ENCODE results near the gene MACROD2.

Gene MACROD2

DNA sequence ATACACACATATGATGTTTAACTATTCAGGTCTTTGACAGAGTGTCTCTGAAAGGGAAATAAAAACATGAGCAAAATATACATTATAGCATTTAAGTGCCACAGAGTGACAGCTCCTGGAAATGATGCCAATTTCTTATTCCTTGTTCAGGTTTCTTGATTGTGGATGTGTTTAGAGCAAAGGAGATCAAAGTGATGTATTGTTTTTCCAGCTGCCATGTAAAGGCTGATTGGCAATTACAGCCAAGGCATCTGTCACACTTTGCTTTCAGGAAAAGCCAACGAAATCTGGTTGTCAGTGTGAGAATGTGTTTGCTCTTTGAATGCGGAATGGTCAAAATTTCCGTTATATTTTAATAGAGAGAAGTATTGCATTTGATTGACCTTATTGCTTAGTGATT lies 689.9 kb downstream of the MACROD2 start:
- no peak for DNase-seq

DNA sequence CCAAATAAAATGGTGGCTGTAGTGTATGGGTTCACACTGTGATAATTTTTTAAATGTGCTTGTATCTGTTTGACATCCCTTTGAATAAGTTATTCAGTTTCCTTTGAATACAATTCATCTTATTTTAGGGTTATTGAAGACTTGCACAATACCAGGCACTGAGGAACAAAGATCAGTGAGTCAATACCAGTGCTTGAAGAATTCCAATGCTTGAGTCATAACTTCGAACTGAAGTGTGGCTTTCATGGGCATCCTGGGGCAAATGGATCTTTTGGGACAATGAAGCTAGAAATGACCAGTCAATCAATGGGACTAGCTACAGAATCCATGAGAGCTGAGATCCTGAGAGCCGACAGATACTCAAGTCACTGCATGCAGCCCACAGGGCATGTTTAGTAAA lies 692.0 kb downstream of the MACROD2 start:
- DNase-seq: no peak

DNA sequence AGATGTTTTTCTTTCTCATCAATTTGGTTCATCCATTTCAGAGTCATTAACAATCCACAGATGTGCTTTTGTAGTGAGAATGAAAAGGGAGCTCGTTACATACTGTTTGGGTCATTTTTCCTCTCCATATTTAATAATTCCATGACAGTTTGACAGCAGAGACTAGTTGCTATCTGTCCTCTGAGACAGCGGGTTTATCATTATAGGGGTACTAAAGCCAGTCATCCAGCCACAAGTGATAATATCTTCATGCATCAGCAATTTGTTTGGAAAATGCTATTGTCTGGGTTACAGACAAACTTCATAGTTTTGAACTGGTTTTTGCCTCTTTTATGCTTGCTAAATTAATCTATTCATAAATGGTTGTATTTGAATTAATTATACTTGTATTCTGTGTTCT lies 692.7 kb downstream of the MACROD2 start:
- no peak for DNase-seq

DNA sequence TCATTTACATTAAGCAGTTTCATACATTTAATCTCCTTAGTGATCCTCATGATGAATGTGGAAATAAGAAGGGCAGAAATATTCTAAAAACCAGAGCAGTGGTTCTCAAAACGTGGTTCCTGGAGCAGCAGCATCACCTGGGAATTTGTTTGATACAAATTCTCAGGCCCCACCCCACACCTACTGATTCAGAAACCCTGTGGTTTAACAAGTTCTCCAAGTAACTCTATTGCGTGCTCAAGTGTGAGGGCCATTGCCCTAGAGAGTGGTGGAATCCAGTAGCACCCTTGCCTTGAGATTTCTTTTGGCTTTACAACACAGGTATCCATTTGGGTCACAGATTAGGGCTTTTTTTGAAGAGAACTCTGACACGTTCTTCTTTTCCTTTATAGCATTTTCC lies 696.7 kb downstream of the MACROD2 start:
- no peak for DNase-seq

DNA sequence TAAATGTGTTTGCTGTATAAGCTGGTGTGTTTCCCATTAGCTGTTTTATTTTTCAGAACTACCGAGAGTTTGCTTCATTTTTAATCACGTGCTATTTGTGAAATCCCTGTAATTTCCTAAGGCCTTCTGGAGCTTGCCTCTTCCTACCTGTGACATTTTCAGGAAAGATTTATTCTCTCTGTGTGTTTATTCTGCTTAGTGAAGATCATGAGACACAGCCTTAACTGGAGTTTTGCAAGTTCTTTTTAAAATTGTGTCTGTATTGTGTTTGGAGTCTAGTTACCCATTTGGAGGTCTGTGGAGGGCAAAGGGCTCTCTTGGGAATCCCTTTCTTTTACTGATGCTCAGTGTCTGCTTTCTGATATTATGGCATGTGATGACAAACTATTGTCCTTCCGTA lies 701.2 kb downstream of the MACROD2 start:
- no peak for DNase-seq

DNA sequence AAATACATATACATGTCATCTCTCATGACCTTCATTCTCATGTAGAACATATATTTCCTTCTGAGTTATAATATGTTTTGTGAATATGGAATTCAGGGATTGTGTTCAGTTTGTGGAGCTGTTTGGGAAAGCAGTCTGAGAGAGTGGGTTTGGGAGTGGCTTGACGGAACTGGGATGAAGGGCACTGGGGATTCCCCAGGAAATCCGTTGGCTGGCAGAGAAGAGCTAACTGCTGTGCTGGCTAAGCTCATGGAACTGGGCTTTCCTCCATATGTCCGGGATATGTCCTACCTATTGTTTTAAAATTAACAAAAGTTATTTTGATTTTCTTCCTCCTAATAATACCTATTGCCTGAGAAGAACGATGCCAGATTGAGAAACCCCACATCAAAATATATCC lies 701.6 kb downstream of the MACROD2 start:
- no peak for DNase-seq

DNA sequence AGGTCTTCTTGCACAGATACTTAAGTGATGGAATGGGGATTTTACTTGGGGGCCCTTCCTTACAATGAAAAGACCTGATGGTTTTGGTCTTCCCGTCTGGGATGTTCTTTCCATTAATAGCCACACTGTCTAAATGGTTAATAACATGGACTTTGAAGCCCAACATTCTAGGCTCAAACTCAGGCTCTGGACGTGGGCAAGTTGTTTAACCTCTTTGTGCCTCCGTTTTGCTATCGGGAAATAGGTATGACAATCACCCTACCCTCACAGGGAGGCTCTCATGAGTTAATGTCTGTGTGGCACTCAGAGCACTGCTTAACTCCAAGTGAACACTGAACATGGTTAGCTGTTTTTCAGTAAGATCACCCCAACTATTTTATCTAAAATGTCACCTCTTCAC lies 702.8 kb downstream of the MACROD2 start:
- DNase-seq: no peak

DNA sequence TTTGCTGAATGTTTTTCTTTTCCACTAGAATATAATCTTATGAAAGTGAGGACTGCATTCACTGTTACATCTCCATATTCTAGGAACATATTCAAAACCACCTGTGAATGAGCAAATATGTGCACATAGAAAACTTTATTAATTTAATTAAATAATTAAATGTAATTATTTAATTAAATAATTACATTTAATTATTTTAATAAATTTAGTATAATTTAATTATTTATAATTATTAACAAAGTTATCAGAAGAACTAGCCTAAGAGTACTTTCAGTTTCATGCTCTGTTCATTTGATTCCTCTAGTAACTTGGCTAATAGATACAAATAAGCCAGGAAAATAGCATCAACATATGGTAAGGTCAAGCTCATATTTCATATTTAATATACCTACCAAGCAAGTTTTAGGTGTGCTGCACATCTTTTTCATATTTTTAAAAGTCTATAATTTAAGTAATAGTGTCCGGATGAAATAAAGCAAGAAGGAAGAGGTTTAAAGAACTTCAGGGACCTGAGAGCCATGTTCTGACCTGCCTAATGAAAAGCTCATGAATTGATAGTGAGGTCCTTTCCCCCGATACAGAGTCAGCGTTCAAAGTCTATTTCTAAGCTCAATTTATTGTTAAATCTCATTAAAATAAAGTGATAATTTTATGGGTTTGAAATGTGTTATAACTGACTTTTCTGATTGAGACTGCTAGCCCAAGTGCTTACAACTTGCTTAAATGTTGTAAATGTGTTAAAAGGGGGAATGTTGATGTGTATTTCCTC lies 703.5 kb downstream of the MACROD2 start:
- no peak for DNase-seq

DNA sequence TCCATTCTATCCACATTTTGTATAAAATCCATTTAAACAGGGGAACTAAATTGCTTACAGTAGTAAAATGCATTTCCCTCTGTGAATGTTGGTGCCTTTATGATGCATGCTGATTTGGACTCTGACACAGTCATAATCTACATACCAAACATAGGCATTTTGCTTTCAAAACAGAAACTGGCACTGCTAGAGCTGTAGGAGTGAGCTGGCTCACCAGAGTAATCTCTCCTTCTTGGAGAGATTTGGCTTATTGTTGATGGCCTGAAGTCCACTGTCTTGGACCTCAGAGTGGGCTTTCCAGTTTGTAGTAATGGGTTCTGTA lies 705.3 kb downstream of the MACROD2 start:
- DNase-seq: no peak

DNA sequence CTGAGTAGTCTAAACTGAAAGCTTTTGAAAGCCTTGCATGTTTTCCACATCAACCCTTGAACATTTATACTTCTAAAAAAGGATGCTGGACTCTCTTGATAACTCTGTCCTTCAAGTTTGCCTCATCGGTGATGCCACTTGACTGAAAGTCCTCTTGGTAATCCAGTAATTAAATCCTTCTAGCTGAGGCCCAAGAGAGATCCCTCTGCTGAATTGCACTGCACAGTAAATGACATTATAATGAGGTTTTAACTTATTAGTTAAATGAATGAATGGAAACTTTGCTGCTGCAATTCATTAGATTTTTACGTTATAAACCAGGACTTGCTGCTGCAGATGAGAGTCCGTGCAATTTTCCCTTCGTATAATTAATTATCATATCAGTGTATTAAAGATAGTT lies 706.0 kb downstream of the MACROD2 start:
- no peak for DNase-seq

DNA sequence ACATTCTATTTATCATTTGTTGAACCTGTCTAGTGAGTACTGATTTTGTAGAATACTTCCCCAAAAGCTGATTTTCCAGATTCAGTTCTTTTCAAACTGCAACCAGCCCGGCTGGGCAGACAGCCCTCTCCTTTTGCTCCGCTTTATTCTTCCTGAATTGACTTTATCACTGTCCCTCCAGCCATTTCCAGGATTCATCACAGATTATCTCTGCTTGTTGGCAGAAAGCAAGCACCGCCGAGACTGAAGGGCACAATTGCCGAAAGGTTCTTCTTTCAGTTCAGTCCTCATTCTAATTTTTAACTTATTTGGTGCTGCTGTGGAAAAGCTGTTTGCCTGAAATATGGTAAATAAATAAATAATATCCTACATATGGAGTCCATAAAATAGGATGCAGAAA lies 711.2 kb downstream of the MACROD2 start:
- no peak for DNase-seq

DNA sequence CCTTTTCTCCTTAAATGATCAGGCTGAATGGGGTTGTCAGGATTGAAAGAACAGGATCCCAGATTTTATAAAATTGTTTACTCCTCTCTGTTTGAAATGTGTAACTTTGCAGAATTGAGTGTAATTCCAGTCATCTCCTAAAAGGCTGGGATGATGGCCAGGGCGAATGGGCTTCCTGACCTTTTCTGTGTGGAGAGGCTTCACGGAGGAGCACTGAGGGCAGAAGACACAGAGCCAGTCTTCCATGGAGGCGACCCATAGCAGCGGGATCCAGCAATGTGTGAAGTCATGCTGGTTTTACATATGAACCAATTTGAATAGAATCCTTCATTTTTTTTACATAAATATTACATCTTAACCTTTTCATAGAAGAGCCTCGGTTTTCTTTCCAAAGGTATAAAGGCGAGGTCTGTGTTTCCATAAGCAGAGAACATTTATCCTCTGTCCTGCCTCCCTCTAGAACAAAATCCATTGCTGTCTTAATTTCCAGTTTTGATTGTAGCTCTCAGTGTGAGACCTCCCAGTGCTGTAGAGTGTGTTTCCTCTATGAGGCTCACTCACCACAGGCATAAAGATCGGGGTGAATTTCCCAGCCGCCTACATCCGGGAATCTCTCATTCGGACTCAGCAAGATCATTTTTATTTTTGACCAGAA lies 711.8 kb downstream of the MACROD2 start:
- DNase-seq: no peak

DNA sequence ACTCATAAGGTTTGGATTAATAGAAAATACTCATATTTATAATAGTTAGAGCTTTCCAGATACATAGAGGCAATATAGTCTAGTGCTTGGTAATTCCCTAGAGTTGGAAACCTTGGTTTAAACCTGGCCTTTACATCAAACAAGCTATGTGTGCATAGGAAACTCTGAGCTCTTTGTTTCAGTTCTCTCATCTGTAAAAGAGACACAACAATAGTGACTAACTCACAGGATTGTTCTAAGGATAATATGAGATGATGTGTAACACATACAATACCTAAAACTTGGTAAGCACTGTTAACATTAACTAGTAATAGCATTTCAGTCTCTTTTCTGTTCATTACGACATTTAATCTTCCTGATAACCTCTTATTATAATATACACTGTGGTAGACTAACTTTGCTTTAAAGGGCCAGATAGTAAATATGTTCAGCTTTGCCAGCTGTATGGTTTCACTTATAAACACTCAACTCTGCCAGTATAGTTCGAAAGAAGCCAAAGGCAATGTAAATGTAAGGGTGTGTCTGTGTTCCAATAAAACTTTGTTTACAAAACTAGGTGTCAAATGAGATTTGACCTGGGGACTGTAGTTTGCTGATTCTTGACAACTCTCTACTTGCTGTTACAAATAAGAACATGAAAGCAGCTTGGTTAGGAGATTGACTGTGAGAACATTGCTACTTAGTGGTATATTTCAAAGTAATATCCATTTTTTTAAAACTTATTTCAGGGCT lies 712.7 kb downstream of the MACROD2 start:
- DNase-seq: no peak

DNA sequence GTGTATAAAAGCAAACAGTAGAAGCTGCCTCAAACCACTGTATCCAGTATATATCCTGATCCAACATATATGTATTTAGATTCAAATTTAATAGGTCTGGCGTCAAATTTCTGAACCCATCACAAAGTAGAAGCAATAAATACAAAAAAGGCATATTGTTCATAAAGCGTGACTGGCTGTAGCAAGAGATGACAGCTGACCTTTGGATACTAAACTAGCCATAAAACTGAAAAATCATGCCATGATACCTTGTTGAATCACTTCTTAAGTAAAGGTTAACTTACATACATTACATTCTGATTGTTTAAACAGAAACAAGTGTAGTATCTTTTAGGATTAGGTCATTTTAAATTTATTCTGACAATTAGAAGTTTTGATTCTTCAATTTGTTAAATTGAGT lies 714.1 kb downstream of the MACROD2 start:
- no peak for DNase-seq

DNA sequence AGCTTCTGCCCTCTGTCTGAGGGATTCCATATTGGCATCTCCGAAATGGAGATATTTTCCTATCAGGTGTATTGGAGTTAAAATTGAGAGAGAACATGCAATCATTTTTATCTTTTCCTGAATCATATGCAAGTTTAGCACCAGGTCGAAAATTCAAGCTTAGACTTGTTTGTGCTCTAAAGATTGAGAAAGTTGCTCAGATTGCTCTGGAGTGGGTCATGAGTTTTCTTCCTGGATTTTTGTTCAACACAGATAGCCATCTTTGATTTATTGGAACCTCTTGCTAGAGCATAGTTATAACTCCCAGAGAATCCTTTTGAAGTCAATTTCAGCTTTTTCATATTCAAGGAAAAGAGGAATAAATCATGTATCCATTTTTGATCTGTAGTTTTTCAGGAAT lies 715.6 kb downstream of the MACROD2 start:
- DNase-seq: no peak

DNA sequence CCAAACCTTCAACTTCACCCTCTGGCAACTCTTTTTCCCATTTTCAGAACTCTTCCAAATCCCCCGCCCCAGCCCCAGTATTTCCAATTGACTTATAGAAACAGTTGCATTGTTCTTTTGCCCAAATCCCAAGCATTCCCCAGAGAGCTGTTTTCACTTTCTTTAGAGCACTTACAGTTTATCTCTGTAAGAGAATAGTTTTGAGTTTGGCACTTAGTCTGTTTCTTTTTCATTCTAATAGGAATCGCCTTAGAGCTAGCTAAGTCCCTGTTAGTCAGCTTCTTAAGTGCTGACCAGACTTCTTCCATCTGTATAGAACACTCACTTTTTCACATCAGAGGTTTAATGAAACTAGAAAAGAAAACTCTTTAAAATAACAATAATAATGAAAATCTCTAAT lies 716.3 kb downstream of the MACROD2 start:
- no peak for DNase-seq

DNA sequence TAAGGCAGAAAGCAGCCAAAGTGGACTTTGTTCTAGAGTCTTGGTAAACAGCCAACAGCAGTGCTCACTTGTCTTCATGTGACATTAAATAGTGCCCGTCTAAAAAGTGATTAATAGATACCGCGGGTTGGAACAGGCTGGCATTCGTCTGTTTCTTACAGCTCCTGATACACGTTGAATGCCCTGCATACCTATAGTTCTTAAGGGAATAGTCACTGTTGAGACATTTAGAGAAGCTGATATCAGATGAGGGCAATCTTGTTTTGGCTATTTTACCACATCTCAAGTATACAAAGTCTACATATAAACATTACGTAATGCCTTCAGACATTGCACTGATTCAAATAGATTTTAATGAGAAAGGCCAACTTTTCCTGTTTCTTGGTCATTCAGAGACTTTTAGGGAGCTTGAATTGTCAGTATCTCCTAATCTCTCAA lies 717.0 kb downstream of the MACROD2 start:
- no peak for DNase-seq

DNA sequence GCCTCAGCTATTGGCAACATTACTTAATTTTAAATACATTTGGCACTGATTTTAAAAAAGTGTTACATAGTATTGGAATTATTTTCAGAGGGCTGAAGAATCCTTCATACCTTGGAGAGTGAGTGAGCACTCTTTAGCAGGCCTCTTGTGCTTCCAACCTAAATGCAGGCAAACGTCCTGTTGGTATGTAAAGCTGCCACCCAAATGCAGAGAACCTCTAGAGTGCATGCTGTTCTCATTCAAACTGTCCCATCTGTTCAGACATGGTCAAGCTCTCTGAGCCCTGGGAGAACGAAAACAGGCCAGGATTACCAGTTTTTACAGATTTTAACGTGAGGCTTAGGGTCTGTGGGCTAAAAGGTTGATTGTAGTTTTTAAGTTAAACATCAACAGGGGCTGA lies 720.1 kb downstream of the MACROD2 start:
- DNase-seq: no peak

DNA sequence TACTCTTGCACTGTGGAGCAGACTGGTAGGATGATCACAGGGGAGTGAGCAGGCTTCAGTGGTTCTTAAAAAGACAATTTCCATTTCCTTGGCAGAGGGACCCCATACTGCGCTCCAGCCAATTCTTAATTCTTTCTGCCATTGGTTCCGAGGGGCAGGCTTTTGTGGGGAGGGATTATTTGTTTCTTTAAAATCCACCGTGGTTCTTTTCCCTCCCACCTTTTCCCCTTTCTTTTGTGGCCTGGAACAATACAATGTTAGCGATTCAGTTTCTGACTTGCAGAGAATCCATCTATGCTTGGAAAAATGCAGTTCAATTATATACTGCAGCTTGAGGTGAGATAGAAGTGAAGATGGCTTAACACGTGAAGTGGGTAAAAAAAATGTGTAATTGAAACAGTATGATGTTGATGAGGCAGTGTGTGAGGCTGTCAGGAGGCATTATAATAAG lies 721.1 kb downstream of the MACROD2 start:
- DNase-seq: no peak

DNA sequence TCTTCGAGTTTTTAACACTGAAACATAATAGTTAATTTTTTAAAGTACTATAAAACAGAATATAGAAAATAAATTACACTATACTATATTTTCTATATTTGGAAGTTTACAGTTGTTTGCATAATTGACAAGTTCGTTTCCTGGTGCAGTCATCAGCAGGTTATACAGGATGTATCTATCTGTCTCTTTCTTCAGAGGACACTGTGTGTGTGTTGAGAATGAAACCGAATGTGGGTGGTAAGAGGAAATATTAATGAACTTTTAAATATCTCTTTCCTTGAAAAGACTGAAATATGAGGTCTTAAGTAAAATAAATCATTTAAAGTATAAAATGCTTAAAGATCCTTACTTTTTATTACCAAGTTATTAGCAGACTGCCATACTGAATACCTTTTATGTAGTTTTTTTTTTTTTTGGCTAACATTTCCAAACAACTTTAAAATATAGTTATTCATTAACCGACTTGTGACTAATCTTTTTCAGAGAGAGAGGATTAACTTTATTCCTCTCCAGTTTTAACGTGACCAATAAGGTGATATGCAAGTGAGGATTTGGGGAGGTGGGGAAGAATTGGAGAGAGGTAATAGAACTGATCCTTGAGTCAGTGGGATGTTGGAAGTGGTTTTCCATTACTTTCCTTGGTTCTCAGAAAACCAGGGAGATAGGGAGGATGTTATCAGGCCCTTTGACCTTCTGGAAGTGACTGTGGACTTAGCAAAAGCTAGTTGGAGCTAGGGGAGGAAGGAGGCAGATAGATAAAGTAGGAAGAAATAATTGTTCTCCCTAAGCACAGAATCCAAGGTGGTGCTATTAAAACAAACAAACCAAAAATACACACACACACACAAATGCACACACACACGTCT lies 722.1 kb downstream of the MACROD2 start:
- DNase-seq: no peak

DNA sequence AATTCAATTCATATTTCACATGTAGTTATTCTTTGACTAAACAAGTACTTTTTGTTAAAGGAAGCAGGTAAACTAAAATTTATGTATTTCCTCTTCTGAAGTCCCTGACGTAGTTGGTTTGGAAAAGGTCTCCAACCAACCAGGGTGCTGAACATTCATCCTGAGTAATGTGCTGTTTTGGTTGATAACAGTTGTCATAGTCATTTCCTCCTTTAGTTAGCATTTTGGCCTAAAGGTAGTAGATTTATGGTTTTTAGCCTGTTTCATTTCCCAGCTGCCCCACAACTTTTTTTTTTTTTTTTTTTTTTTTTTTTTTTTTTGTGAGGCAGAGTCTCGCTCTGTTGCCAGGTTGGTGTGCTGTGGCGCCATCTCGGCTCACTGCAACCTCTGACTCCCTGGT lies 724.9 kb downstream of the MACROD2 start:
- no peak for DNase-seq

DNA sequence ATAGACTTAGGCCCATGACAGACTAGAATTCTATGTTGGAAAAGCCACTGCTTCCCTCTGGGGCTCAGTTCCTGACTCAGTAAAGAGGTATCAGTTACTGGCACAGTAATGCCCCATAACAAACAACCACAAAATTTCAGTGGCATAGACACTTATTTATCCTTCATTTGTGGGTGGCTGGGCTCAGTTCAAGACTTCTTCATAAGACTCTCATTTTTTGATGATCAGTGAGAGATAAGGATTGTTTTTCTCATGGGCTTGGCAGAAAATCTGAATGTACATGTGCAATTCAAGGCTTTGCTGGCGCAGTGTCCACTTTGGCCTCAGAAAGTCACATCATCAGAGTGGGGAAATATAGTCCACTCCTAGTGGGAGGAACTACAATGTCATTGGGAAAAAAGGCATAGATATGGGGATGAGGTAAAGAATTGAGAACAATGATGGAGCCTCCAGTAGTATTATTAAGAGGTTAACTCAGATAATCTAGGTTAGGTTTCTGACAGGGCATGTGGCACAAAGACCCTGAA lies 726.7 kb downstream of the MACROD2 start:
- no peak for DNase-seq

DNA sequence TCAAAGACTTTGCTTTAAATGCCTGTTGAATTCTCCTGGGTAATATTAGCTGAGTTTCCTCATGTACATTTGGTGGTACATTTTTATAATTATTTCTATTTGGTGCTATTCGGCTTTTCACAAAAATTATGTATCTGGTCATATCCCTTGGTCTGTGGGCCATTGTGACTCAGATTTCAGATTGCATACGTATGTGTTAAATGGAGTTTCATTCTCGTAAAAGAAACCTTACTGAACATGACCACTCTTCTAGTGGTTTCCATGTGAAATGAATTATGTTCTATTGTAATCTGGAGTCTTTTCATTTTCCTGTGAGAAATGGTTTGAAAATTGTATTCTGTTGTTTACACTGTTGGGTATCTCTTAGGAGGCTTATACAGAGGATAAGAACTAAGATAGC lies 728.3 kb downstream of the MACROD2 start:
- DNase-seq: no peak
